Panc1 (cell line): ENCODE results near the gene SATB1. TPM values are rescaled to one million over a fixed set of nuclear protein-coding genes. Genes with fewer than 3 reads are reported as not detected.

Source experiments
- ATAC-seq: fragments of 200-7000 bp; cut with Tn5 transposase; 2 replicates; pipeline ENCODE4 v1.9.1; 2020; ENCODE audit warnings: mild to moderate bottlenecking, moderate library complexity
- BruUV-seq: library from RNA; stranded (reverse); fragments of 400-500 nt; replicated peaks from 2 replicates; lab custom pipeline; 2021; lab: Mats Ljungman, UMichigan
- CTCF ChIA-PET: fragments of 300-600 bp; sonication (Branson Sonifier 250); formaldehyde crosslinking; loops from one replicate; lab custom pipeline; 2022; ENCODE audit warnings: antibody characterized with exemption; lab: Charles Lee
- POLR2A ChIA-PET: fragments of 300-600 bp; sonication (Branson Sonifier 250); formaldehyde crosslinking; loops from one replicate; lab custom pipeline; 2022; ENCODE audit warnings: antibody characterized with exemption; lab: Charles Lee
- DNase-seq: peaks from one replicate; pipeline ENCODE4 v3.0.0-alpha.2; 2010; ENCODE audit warnings: low read depth, low spot score
- H3K27ac ChIP-seq: 2 replicates; pipeline ENCODE4 v1.5.1; 2011; ENCODE audit warnings: mild to moderate bottlenecking, low read length, inconsistent platforms
- H3K27me3 ChIP-seq: fragments of 200-500 bp; sonication (Bioruptor generic); 2 replicates; pipeline ENCODE4 v1.6.0; 2014; ENCODE audit warnings: low read length, inconsistent platforms; ENCODE audit not compliant: control insufficient read depth, insufficient read depth
- H3K36me3 ChIP-seq: fragments of 200-500 bp; sonication (Bioruptor generic); 2 replicates; pipeline ENCODE4 v1.5.1; 2014; ENCODE audit warnings: inconsistent platforms, mild to moderate bottlenecking, low read length, moderate library complexity; ENCODE audit not compliant: control insufficient read depth, insufficient read depth
- H3K4me1 ChIP-seq: 2 replicates; pipeline ENCODE4 v1.5.1; 2011; ENCODE audit warnings: inconsistent platforms, mild to moderate bottlenecking, low read length, moderate library complexity; ENCODE audit not compliant: control insufficient read depth, insufficient read depth
- H3K4me3 ChIP-seq, 2 experiments: 2 replicates each; pipeline ENCODE4 v1.5.1; 2011 to 2012; ENCODE audit warnings: low read depth in 2 of 2, low read length in 2 of 2, mild to moderate bottlenecking in 2 of 2, inconsistent platforms in 1 of 2, moderate library complexity in 1 of 2
- H3K9me3 ChIP-seq: fragments of 200-500 bp; sonication (Bioruptor generic); 2 replicates; pipeline ENCODE4 v1.5.1; 2014; ENCODE audit warnings: low read depth, mild to moderate bottlenecking, inconsistent platforms, low read length, moderate library complexity; ENCODE audit not compliant: control insufficient read depth, insufficient read depth
- CTCF ChIP-seq: fragments of 450-650 bp; IDR thresholded peaks from 2 replicates; pipeline ENCODE4 v1.5.1; 2017; ENCODE audit warnings: mild to moderate bottlenecking
- POLR2AphosphoS5 ChIP-seq: IDR thresholded peaks from 2 replicates; pipeline ENCODE4 v1.6.1; 2012; ENCODE audit warnings: mild to moderate bottlenecking, low read depth, low read length, moderate library complexity
- REST ChIP-seq, 2 experiments: IDR thresholded peaks; 2 replicates each; pipeline ENCODE4 v1.6.1; 2011 to 2012; ENCODE audit warnings: low read depth in 2 of 2, control low read depth in 1 of 2, low read length in 1 of 2, mild to moderate bottlenecking in 1 of 2, moderate library complexity in 1 of 2; ENCODE audit not compliant: insufficient read depth in 1 of 2
- SIN3A ChIP-seq: IDR thresholded peaks from 2 replicates; pipeline ENCODE4 v1.6.1; 2012; ENCODE audit warnings: low read depth, mild to moderate bottlenecking, low read length, moderate library complexity, borderline replicate concordance; ENCODE audit not compliant: insufficient read depth
- TCF7L2 ChIP-seq: IDR thresholded peaks from 2 replicates; pipeline ENCODE4 v1.6.1; 2011; ENCODE audit warnings: mild to moderate bottlenecking, low read depth, low read length, inconsistent platforms
- in situ Hi-C: cut with HindIII; loops from 2 replicates; pipeline ENCODE4 v1.10.0; 2016; ENCODE audit warnings: low sequenced_read_pairs, low pct_unique_long_range_greater_than_20kb
- intact Hi-C: fragments of 100-400 bp; cut with micrococcal nuclease; formaldehyde crosslinking; loops from one replicate; pipeline ENCODE4 v1.10.0; 2022; ENCODE audit not compliant: unreplicated experiment
- total RNA-seq: library from RNA; stranded (reverse); gene quantifications from one replicate; pipeline ENCODE4 v1.2.1, GENCODE V29; 2021; ENCODE audit not compliant: unreplicated experiment

The SATB1 gene
- total RNA-seq, 1 experiment from 2014 or later, result 0.31 TPM

GRCh38 chr3:18434711-18435110 is 9.6 kb upstream of the SATB1 start:
- intact Hi-C loops (no loop called here), in situ Hi-C loops (no loop called here)
- DNase-seq (no peak), ATAC-seq (no peak)
- Histone ChIP-seq H3K27ac (no peak overlapping the region), H3K4me3 (no peak overlapping the region), H3K4me1 (no peaks in the 10 kb centered on the region), H3K36me3 (no peaks in the 10 kb centered on the region), H3K9me3 (no peaks in the 10 kb centered on the region), H3K27me3 (peaks cover 3% of the 10 kb centered on the region)
- BruUV-seq, result no TSS peak
- TF ChIP-seq CTCF (no peak), TCF7L2 (no peak), REST (IDR thresholded peaks at IDR 0.05; ENCODE audit: insufficient read depth in 1 of 2, low read depth in 2 of 2, low read length in 1 of 2) (no peak), SIN3A (no peak), POLR2AphosphoS5 (no peak)
- CTCF ChIA-PET, result no interaction called here
- POLR2A ChIA-PET, result no interaction called here

- in situ Hi-C loops (no loop called here), intact Hi-C loops (no loop called here)
- TF ChIP-seq POLR2AphosphoS5 (no peak), TCF7L2 (no peak)
- ATAC-seq (no peak), DNase-seq (no peak)
- Histone ChIP-seq H3K36me3 (no peaks in the 10 kb centered on the region), H3K9me3 (no peaks in the 10 kb centered on the region), H3K27me3 (peaks cover 2% of the 10 kb centered on the region), H3K4me1 (no peaks in the 10 kb centered on the region), H3K27ac (no peak overlapping the region), H3K4me3 (no peak overlapping the region)
- no TSS peak for BruUV-seq
- POLR2A ChIA-PET, result no interaction called here
- CTCF ChIA-PET, result no interaction called here
Observed at GRCh38 chr3:18432752-18433151, 7.6 kb upstream of the SATB1 start.

- no peak for DNase-seq
- no TSS peak for BruUV-seq
- ChIA-PET POLR2A (no interaction called here), CTCF (no interaction called here)
- Histone ChIP-seq H3K27me3 (peaks cover 8% of the 10 kb centered on the region), H3K4me1 (no peaks in the 10 kb centered on the region), H3K4me3 (no peak overlapping the region), H3K36me3 (no peaks in the 10 kb centered on the region), H3K9me3 (no peaks in the 10 kb centered on the region), H3K27ac (no peak overlapping the region)
- in situ Hi-C loops, result no loop called here
- ATAC-seq, result no peak
- intact Hi-C loops, result no loop called here
- no peak for TF ChIP-seq REST (IDR thresholded peaks at IDR 0.05; ENCODE audit: insufficient read depth in 1 of 2, low read depth in 2 of 2, low read length in 1 of 2)
- TF ChIP-seq POLR2AphosphoS5, result no peak
- TF ChIP-seq CTCF, result no peak
- TF ChIP-seq TCF7L2, result no peak
- no peak for TF ChIP-seq SIN3A
Observed at GRCh38 chr3:18431266-18431665, 6.1 kb upstream of the SATB1 start.
